GM12875 (cell line): ENCODE results near the gene SNX12.
A peak's percentile ranks its signal among the peaks of the same experiment; 100 is the strongest.

Experiments used
- H3K4me3 ChIP-seq: one replicate; pipeline ENCODE4 v1.5.1; 2011; ENCODE audit warnings: low read depth, low read length, control low read depth
- CTCF ChIP-seq: IDR thresholded peaks from 2 replicates; pipeline ENCODE4 v1.5.1; 2011; ENCODE audit warnings: low read depth, mild to moderate bottlenecking, control low read depth, inconsistent platforms, low read length, moderate library complexity, borderline replicate concordance; ENCODE audit not compliant: insufficient read depth

Gene SNX12

DNA sequence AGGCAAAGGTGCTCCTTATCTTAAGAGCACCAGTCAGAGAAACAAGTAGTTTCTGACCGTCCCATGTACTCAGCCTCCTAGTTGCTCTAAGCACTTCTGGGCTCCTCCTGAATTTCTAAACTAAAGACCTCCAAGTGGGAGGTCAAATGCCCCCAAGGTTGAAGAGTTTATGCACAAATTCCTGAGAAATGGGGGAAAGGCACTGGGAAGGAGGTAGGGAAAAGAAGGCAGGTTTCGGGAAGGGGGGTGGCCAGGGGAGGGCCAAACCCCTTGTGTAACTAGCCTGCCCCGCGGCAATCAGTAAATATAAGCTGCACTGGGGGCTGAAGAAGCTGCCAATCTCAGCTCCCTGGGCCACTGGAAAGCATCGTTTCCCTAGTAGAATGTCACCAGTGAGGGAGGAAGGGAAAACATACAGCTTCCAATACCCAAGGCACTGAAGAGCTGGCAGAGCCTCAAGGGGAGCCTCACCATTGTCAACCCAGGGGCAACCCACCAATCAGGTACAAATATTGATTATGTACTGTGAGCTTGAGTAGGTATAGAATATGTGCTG, 30.9 kb upstream of the SNX12 start:
- no peak for TF ChIP-seq CTCF
- no peak overlapping the region for H3K4me3 ChIP-seq

DNA sequence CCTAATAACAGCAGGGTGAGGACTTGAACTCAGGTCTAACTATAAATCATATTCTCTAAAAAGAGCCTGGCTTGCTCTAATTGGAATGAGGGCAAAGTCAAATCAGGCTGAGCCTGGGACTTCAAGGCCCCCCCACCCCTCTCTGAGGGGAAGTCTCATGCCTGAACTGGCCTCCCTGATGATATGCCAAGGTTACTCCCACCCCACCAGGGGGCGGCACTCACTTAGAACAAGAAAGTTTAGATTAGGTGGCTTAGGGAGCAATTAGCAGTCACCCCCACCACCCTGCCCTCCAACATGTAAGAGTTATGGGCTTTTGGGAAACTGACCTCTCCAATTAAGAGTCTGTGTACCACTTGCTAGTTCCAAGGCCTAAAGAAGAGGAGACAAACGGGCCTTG, 30.2 kb upstream of the SNX12 start:
- TF ChIP-seq CTCF, result peak; percentile 55
- H3K4me3 ChIP-seq, result no peak overlapping the region

- H3K4me3 ChIP-seq, result peak overlapping the region; percentile 71
- TF ChIP-seq CTCF, result no peak
Observed at GRCh38 chrX:71096760-71097032, 28.6 kb upstream of the SNX12 start.

DNA sequence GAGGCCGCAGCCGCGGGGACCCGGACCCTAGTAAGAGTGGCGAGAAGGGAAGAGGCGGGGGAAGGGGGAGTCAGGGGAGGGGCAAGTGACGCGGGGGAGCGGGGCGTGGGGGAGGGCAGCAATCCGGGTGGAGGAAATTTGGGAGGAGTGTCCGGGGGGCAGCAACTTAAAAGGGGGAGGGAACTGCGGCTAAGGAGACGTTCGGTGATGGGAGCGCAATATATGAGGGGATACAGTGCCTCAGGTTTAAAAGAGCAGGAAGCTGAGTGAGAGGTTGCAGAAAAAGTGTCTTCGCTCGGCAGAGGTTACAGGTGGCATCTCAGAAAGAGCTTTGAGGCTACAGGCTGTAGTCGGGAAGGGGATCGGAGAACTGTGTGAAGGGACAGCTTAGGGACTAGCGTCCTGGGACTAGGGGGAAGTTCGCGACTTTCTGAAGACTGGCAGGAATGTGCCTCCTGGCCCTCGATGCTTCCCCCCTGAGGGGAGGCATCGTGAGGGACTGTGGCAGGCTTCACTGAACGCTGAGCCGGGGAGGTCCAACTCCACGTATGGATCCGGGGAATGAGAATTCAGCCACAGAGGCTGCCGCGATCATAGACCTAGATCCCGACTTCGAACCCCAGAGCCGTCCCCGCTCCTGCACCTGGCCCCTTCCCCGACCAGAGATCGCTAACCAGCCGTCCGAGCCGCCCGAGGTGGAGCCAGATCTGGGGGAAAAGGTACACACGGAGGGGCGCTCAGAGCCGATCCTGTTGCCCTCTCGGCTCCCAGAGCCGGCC, 28.0 kb upstream of the SNX12 start:
- no peak for TF ChIP-seq CTCF
- peak overlapping the region; percentile 71 for H3K4me3 ChIP-seq

- no peak for TF ChIP-seq CTCF
- peak within 1 kb of the TSS; percentile 71 for H3K4me3 ChIP-seq
Observed at GRCh38 chrX:71095555-71095980, 27.4 kb upstream of the SNX12 start, which contains the start of gene FOXO4. FOXO4 (plus strand) TSS chrX:71095851; CDS start chrX:71096529, 678 bp downstream.

GRCh38 chrX:71095033-71095432, 26.9 kb upstream of the SNX12 start:
- peak overlapping the region; percentile 39 for H3K4me3 ChIP-seq
- no peak for TF ChIP-seq CTCF

- H3K4me3 ChIP-seq, result no peak overlapping the region
- no peak for TF ChIP-seq CTCF
Observed at GRCh38 chrX:71091263-71091662, 23.1 kb upstream of the SNX12 start.
